ENCODE measurements around the gene PCSK4.
"Not testable (repeated sequence)": the region's sequence is repeated elsewhere in the genome, so short reads cannot be mapped to it uniquely, and the experiment has no call there.

Gene PCSK4

GRCh38 chr19:1503925-1504773 is 14.0 kb upstream of the PCSK4 start:
- DNase-seq, result no peak

GRCh38 chr19:1503089-1503924 is 13.2 kb upstream of the PCSK4 start:
- DNase-seq, result no peak

GRCh38 chr19:1502433-1503088 is 12.4 kb upstream of the PCSK4 start:
- DNase-seq, result no peak

- DNase-seq, result no peak
Observed at GRCh38 chr19:1501200-1501595, 11.0 kb upstream of the PCSK4 start.

GRCh38 chr19:1499231-1499630 is 9.1 kb upstream of the PCSK4 start:
- not testable (repeated sequence) for DNase-seq

GRCh38 chr19:1497578-1498235 is 7.6 kb upstream of the PCSK4 start:
- no peak for DNase-seq

- DNase-seq, result no peak
Observed at GRCh38 chr19:1496714-1497577, 6.8 kb upstream of the PCSK4 start.

GRCh38 chr19:1495799-1496713 is 5.9 kb upstream of the PCSK4 start:
- DNase-seq, result no peak

GRCh38 chr19:1495051-1495798 is 5.1 kb upstream of the PCSK4 start:
- DNase-seq, result no peak

GRCh38 chr19:1494115-1494815 is 4.1 kb upstream of the PCSK4 start:
- DNase-seq, result no peak

GRCh38 chr19:1492474-1493006 is 2.4 kb upstream of the PCSK4 start:
- no peak for DNase-seq

GRCh38 chr19:1491849-1492170 is 1.7 kb upstream of the PCSK4 start:
- DNase-seq, result no peak

- DNase-seq, result no peak
Observed at GRCh38 chr19:1491114-1491848, 1.1 kb upstream of the PCSK4 start, which contains the start of gene REEP6. REEP6 (plus strand) TSS chr19:1491181; CDS start chr19:1491270, 89 bp downstream.

GRCh38 chr19:1489463-1490310 is 463 bp downstream of the PCSK4 start:
- DNase-seq, result no peak

GRCh38 chr19:1488282-1488601 is 1.9 kb downstream of the PCSK4 start:
- no peak for DNase-seq

- DNase-seq, result no peak
Observed at GRCh38 chr19:1487576-1488281, 2.4 kb downstream of the PCSK4 start.

Measured in DMS79 treated with DMSO at 0.1 percent for 48 hours (cell line).